HG02852 (cell line): ENCODE measurements around the gene RASSF10.
"Not testable (repeated sequence)": the region's sequence is repeated elsewhere in the genome, so short reads cannot be mapped to it uniquely, and the experiment has no call there.

ENCODE experiments used
- ATAC-seq: cut with Tn5 transposase; IDR thresholded peaks from one replicate; pipeline ENCODE4 v1.9.1; 2021; ENCODE audit warnings: mild to moderate bottlenecking, moderate library complexity; ENCODE audit not compliant: unreplicated experiment

Gene RASSF10

GRCh38 chr11:13019313-13019712 is 10.2 kb downstream of the RASSF10 start:
- ATAC-seq: no peak

- no peak for ATAC-seq
Measured at GRCh38 chr11:13023423-13023822, 14.3 kb downstream of the RASSF10 start.

GRCh38 chr11:13026722-13027121 is 17.6 kb downstream of the RASSF10 start:
- no peak for ATAC-seq

GRCh38 chr11:13028322-13028721 is 19.2 kb downstream of the RASSF10 start:
- ATAC-seq: no peak

GRCh38 chr11:13029872-13030271 is 20.8 kb downstream of the RASSF10 start:
- ATAC-seq: no peak

- no peak for ATAC-seq
Measured at GRCh38 chr11:13030857-13031256, 21.7 kb downstream of the RASSF10 start.

GRCh38 chr11:13031349-13031748 is 22.2 kb downstream of the RASSF10 start:
- ATAC-seq: no peak

GRCh38 chr11:13033760-13034533 is 24.8 kb downstream of the RASSF10 start:
- no peak for ATAC-seq

- ATAC-seq: no peak
Measured at GRCh38 chr11:13035711-13036110, 26.6 kb downstream of the RASSF10 start.

- ATAC-seq: no peak
Measured at GRCh38 chr11:13036235-13036634, 27.1 kb downstream of the RASSF10 start.

- ATAC-seq: no peak
Measured at GRCh38 chr11:13038366-13038765, 29.2 kb downstream of the RASSF10 start.

GRCh38 chr11:13039126-13039525 is 30.0 kb downstream of the RASSF10 start:
- no peak for ATAC-seq

GRCh38 chr11:13040969-13041561 is 31.9 kb downstream of the RASSF10 start:
- ATAC-seq: no peak

- ATAC-seq: no peak
Measured at GRCh38 chr11:13042873-13043342, 33.8 kb downstream of the RASSF10 start.

GRCh38 chr11:13043912-13044628 is 35.0 kb downstream of the RASSF10 start:
- ATAC-seq: no peak

GRCh38 chr11:13045089-13045488 is 36.0 kb downstream of the RASSF10 start:
- not testable (repeated sequence) for ATAC-seq

- ATAC-seq: no peak
Measured at GRCh38 chr11:13045734-13046133, 36.6 kb downstream of the RASSF10 start.

GRCh38 chr11:13046637-13047570 is 37.8 kb downstream of the RASSF10 start:
- no peak for ATAC-seq

- ATAC-seq: no peak
Measured at GRCh38 chr11:13047884-13048283, 38.8 kb downstream of the RASSF10 start.

GRCh38 chr11:13051257-13051656 is 42.1 kb downstream of the RASSF10 start:
- no peak for ATAC-seq

GRCh38 chr11:13052130-13052571 is 43.0 kb downstream of the RASSF10 start:
- ATAC-seq: no peak
